SK-N-SH (cell line): ENCODE measurements around the gene LCN6.
"Not testable (repeated sequence)": the region's sequence is repeated elsewhere in the genome, so short reads cannot be mapped to it uniquely, and the experiment has no call there.

Experiments used
- POLR2AphosphoS5 ChIP-seq: IDR thresholded peaks from 2 replicates; pipeline ENCODE4 v1.6.1; 2012; ENCODE audit warnings: low read depth, low read length
- TCF12 ChIP-seq: IDR thresholded peaks from 2 replicates; pipeline ENCODE4 v1.4.0; 2012

DNA sequence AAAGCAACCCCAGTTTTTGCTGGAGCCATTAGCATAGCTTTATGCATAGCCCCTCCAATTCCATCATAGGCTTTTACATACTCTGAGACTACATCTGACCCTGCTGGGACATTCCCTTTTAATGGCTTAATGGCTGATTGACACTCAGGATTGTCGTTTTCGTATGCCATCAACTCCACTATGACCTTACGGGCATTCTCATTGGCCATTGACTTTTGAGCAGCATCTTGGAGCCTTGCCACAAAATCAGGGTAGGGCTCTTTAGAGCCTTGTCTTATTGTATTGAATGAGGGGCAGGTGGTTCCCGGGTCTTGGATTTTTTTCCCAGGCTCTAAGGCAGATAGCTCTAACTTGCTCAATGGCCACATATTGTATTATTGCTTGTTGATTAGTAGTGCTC, 38.7 kb upstream of the LCN6 start:
- TF ChIP-seq POLR2AphosphoS5, TCF12: not testable (repeated sequence)
